ENCODE measurements around the gene DCTD. TPM values are rescaled to one million over a fixed set of nuclear protein-coding genes. Genes with fewer than 3 reads are reported as not detected.

The DCTD gene
- total RNA-seq, 1 donor from 2014 or later, result 93.4 TPM

DNA sequence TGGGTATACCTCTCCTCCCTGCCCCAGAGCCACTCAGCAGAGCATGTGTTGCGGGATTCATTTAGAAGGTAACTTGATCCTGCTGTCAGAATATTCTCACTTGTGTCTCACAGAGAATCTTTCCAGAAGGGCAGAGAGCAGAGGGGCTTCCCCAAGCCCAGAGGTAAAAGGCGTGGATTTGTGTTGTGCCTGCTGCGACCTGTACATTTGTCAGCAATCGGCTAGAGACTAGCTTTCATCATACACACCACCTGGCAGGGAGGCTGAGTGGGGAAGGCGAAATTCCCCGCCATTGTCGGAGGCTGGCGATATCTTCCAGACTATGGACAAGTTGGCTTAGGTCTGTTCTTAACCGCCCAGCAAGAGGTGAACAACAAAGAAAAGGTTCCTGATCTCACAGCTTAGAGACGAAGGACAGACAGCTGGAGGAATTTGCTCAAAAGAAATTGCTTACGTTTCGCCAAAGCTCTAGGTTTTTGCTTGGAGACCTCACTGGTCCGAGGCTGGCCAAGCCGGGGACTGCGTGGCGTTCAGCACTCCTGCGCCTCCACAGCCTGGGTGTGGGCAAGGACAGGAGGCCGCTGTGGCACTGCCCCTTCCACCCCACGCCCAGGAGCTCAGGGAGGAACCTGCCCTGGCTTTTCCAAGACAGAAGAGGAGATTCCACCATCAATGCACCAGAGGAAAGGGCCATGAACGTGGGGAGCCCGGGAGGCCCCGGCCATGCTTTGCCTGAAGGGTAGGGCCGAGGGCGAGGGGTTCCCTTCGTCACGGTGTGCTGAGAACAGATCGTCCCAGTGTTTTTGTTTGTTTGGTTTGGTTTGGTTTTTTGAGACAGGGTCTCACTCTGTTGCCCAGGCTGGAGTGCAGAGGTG is 69.4 kb downstream of the DCTD start:
- DNase-seq (ENCODE audit: low spot score), result no peak
- H3K27ac Mint-ChIP-seq, result no peak overlapping the region
- H3K9me3 Mint-ChIP-seq, result peaks cover 4% of the 10 kb centered on the region

DNA sequence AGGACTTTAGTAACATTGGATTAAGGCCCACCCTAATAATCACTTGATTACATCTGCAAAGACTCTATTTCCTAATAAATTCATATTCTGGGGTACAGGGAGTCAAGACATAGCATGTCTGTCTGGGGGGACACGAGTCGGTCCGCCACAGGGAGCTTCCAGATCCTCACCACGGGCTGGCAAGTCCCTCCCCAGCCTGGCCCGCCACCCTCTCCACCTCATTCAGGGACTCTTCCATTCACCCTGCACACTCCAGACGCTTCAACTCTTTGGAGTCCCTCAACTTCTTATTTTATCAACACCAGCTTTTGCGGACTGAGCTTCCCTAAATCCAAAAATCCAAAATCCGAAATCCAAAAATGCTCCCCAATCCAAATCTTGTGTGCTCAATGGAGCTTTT is 71.2 kb downstream of the DCTD start:
- Histone ChIP-seq H3K27me3 (no peaks in the 10 kb centered on the region), H3K4me3 (no peak overlapping the region), H2AFZ (replicated peaks) (no peak overlapping the region), H4K20me1 (ENCODE audit: low read depth) (no peaks in the 10 kb centered on the region), H3K79me2 (ENCODE audit: low read depth) (no peaks in the 10 kb centered on the region), H3K27ac (no peak overlapping the region), H3K4me2 (no peak overlapping the region), H3F3A (ENCODE audit: low read depth) (no peaks in the 10 kb centered on the region), H3K36me3 (no peaks in the 10 kb centered on the region), H3K9ac (no peak overlapping the region), H3K4me1 (peaks cover 9% of the 10 kb centered on the region), H3K9me3 (ENCODE audit: low read depth) (no peaks in the 10 kb centered on the region)
- Mint-ChIP-seq H3K36me3 (no peaks in the 10 kb centered on the region), H3K27me3 (ENCODE audit: insufficient read depth, low read depth) (peaks cover 8% of the 10 kb centered on the region), H3K4me3 (no peak overlapping the region), H3K4me1 (peaks cover 6% of the 10 kb centered on the region), H3K9me3 (peaks cover 1% of the 10 kb centered on the region), H3K27ac (no peak overlapping the region)
- DNase-seq (ENCODE audit: low spot score), result no peak
- TF ChIP-seq EZH2phosphoT487 (IDR thresholded peaks at IDR 0.05) (no peak), EZH2 (IDR thresholded peaks at IDR 0.05) (no peak)
- TF ChIP-seq, protein P1, sequence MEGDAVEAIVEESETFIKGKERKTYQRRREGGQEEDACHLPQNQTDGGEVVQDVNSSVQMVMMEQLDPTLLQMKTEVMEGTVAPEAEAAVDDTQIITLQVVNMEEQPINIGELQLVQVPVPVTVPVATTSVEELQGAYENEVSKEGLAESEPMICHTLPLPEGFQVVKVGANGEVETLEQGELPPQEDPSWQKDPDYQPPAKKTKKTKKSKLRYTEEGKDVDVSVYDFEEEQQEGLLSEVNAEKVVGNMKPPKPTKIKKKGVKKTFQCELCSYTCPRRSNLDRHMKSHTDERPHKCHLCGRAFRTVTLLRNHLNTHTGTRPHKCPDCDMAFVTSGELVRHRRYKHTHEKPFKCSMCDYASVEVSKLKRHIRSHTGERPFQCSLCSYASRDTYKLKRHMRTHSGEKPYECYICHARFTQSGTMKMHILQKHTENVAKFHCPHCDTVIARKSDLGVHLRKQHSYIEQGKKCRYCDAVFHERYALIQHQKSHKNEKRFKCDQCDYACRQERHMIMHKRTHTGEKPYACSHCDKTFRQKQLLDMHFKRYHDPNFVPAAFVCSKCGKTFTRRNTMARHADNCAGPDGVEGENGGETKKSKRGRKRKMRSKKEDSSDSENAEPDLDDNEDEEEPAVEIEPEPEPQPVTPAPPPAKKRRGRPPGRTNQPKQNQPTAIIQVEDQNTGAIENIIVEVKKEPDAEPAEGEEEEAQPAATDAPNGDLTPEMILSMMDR (IDR thresholded peaks at IDR 0.05), result no peak

More for the DNA sequence above, 69.4 kb downstream of the DCTD start:
- H3F3A ChIP-seq (ENCODE audit: low read depth), result no peaks in the 10 kb centered on the region
- H3K36me3 Mint-ChIP-seq, result peaks cover 3% of the 10 kb centered on the region
- peaks cover 5% of the 10 kb centered on the region for H3K27me3 Mint-ChIP-seq (ENCODE audit: insufficient read depth, low read depth)
- H3K9ac ChIP-seq, result no peak overlapping the region
- no peaks in the 10 kb centered on the region for H4K20me1 ChIP-seq (ENCODE audit: low read depth)
- H3K79me2 ChIP-seq (ENCODE audit: low read depth), result no peaks in the 10 kb centered on the region
- no peak overlapping the region for H3K4me3 Mint-ChIP-seq
- H3K9me3 ChIP-seq (ENCODE audit: low read depth), result no peaks in the 10 kb centered on the region
- H3K27me3 ChIP-seq, result no peaks in the 10 kb centered on the region
- no peak overlapping the region for H2AFZ ChIP-seq (replicated peaks)
- H3K4me2 ChIP-seq, result no peak overlapping the region
- H3K36me3 ChIP-seq, result no peaks in the 10 kb centered on the region
- peaks cover 8% of the 10 kb centered on the region for H3K4me1 Mint-ChIP-seq
- H3K4me3 ChIP-seq, result no peak overlapping the region
- TF ChIP-seq EZH2phosphoT487 (IDR thresholded peaks at IDR 0.05), result no peak
- TF ChIP-seq, protein P1 (IDR thresholded peaks at IDR 0.05), result no peak
- no peak for TF ChIP-seq EZH2 (IDR thresholded peaks at IDR 0.05)
- H3K4me1 ChIP-seq, result peaks cover 9% of the 10 kb centered on the region
- no peak overlapping the region for H3K27ac ChIP-seq

DNA sequence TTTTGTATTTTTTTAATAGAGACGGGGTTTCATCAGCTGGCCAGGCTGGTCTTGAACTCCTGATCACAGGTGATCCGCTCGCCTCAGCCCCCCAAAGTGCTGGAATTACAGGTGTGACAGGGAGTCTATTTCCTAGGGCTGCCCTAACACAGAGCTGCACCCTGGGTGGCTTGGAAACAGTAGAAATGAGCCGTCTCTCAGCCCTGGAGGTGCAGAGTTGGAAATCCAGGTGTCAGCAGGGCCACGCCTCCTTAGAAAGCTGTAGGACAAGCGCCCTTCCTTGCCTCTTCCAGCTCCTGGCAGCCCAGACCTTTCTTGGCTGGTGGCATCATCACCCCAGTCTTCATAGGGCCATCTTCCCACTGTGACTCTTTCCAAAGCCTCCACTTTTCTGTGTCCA is 71.6 kb downstream of the DCTD start:
- H4K20me1 ChIP-seq (ENCODE audit: low read depth), result no peaks in the 10 kb centered on the region
- TF ChIP-seq, protein P1 (IDR thresholded peaks at IDR 0.05), result no peak
- TF ChIP-seq EZH2 (IDR thresholded peaks at IDR 0.05) (no peak), EZH2phosphoT487 (IDR thresholded peaks at IDR 0.05) (no peak)
- no peaks in the 10 kb centered on the region for H3F3A ChIP-seq (ENCODE audit: low read depth)
- Mint-ChIP-seq H3K4me1 (peaks cover 5% of the 10 kb centered on the region), H3K27me3 (ENCODE audit: insufficient read depth, low read depth) (peaks cover 8% of the 10 kb centered on the region), H3K4me3 (no peak overlapping the region), H3K27ac (no peak overlapping the region), H3K36me3 (no peaks in the 10 kb centered on the region), H3K9me3 (peaks cover 5% of the 10 kb centered on the region)
- no peak overlapping the region for H3K9ac ChIP-seq
- no peaks in the 10 kb centered on the region for H3K36me3 ChIP-seq
- no peaks in the 10 kb centered on the region for H3K79me2 ChIP-seq (ENCODE audit: low read depth)
- no peaks in the 10 kb centered on the region for H3K9me3 ChIP-seq (ENCODE audit: low read depth)
- H2AFZ ChIP-seq (replicated peaks), result no peak overlapping the region
- no peak overlapping the region for H3K4me3 ChIP-seq
- peaks cover 9% of the 10 kb centered on the region for H3K4me1 ChIP-seq
- H3K4me2 ChIP-seq, result no peak overlapping the region
- no peak for DNase-seq (ENCODE audit: low spot score)
- no peaks in the 10 kb centered on the region for H3K27me3 ChIP-seq
- H3K27ac ChIP-seq, result no peak overlapping the region
